ENCODE results near the gene USP3. TPM values are rescaled to one million over a fixed set of nuclear protein-coding genes. Genes with fewer than 3 reads are reported as not detected.

Gene USP3
- polyA plus RNA-seq, 1 of the 3 experiments (the other 2 are of a cell fraction), result 9.3 TPM

DNA sequence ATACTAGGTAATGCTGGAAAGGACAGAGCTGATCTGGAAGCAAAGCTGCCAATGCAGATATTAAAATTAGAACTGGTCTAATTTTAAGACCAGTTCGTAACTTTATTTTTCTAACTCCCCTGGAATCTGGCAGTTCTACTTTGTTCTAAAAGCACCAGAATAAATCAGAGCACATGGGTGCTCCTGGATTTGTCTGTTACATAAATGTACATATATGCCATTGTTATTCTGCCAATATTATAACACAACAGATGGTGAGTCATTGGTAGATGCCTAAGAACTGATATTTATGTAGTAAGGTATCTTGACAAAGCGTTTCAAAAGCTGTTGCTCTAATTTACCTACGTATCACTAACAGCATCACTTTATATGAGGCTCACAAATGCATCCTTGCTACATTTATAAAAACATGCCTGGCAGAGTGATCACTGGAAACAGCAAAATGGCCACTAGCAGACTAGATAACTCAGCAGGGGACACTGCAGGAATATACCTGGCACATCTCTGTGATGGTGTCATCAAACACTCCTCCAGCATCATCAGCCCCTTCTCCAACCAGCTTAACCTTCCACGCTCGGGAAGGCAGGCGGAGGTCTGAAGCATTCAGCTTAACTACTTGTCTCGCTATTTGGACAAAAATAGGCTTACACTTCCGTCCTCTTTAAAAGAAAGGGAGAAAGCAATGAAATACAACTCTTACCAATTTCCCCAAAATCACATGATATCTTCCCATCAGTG is 119.0 kb downstream of the USP3 start:
- TF ChIP-seq POLR2AphosphoS5 (IDR thresholded peaks at IDR 0.05; ENCODE audit: low read depth, low read length), result no peak
- TF ChIP-seq GABPA (IDR thresholded peaks at IDR 0.05; ENCODE audit: low read depth), result no peak
- no peak for TF ChIP-seq TCF12 (IDR thresholded peaks at IDR 0.05)
- no peak for TF ChIP-seq REST (IDR thresholded peaks at IDR 0.05; ENCODE audit: low read depth, low read length)
- TF ChIP-seq SMC3 (IDR thresholded peaks at IDR 0.05; ENCODE audit: low read depth, low read length), result no peak
- TF ChIP-seq MAX (IDR thresholded peaks at IDR 0.05; ENCODE audit: low read depth), result no peak
- no peak for TF ChIP-seq JUND (IDR thresholded peaks at IDR 0.05)
- no peak for TF ChIP-seq TAF1 (IDR thresholded peaks at IDR 0.05; ENCODE audit: borderline replicate concordance, low read depth, low read length)
- TF ChIP-seq GATA2 (CRISPR knock-in tag; IDR thresholded peaks at IDR 0.05), result no peak
- TF ChIP-seq FOXJ3 (CRISPR knock-in tag; IDR thresholded peaks at IDR 0.05), result no peak
- TF ChIP-seq TEAD4 (IDR thresholded peaks at IDR 0.05; ENCODE audit: borderline replicate concordance, insufficient read depth), result no peak
- TF ChIP-seq, protein P1, sequence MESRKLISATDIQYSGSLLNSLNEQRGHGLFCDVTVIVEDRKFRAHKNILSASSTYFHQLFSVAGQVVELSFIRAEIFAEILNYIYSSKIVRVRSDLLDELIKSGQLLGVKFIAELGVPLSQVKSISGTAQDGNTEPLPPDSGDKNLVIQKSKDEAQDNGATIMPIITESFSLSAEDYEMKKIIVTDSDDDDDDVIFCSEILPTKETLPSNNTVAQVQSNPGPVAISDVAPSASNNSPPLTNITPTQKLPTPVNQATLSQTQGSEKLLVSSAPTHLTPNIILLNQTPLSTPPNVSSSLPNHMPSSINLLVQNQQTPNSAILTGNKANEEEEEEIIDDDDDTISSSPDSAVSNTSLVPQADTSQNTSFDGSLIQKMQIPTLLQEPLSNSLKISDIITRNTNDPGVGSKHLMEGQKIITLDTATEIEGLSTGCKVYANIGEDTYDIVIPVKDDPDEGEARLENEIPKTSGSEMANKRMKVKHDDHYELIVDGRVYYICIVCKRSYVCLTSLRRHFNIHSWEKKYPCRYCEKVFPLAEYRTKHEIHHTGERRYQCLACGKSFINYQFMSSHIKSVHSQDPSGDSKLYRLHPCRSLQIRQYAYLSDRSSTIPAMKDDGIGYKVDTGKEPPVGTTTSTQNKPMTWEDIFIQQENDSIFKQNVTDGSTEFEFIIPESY (IDR thresholded peaks at IDR 0.05; ENCODE audit: borderline replicate concordance, low read depth), result no peak
- TF ChIP-seq, protein P2, sequence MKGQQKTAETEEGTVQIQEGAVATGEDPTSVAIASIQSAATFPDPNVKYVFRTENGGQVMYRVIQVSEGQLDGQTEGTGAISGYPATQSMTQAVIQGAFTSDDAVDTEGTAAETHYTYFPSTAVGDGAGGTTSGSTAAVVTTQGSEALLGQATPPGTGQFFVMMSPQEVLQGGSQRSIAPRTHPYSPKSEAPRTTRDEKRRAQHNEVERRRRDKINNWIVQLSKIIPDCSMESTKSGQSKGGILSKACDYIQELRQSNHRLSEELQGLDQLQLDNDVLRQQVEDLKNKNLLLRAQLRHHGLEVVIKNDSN (IDR thresholded peaks at IDR 0.05; ENCODE audit: borderline replicate concordance, low read depth), result no peak
- no peak for TF ChIP-seq RXRA (IDR thresholded peaks at IDR 0.05; ENCODE audit: borderline replicate concordance, low read depth)
- TF ChIP-seq, protein P3, sequence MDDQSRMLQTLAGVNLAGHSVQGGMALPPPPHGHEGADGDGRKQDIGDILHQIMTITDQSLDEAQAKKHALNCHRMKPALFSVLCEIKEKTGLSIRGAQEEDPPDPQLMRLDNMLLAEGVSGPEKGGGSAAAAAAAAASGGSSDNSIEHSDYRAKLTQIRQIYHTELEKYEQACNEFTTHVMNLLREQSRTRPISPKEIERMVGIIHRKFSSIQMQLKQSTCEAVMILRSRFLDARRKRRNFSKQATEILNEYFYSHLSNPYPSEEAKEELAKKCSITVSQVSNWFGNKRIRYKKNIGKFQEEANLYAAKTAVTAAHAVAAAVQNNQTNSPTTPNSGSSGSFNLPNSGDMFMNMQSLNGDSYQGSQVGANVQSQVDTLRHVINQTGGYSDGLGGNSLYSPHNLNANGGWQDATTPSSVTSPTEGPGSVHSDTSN (IDR thresholded peaks at IDR 0.05), result no peak
- TF ChIP-seq FOSL2 (IDR thresholded peaks at IDR 0.05; ENCODE audit: borderline replicate concordance, low read depth), result no peak
- no peak for TF ChIP-seq NFIC (IDR thresholded peaks at IDR 0.05; ENCODE audit: borderline replicate concordance)
- Histone ChIP-seq H2AFZ (ENCODE audit: low read depth) (no peak overlapping the region), H3K9me3 (no peaks in the 10 kb centered on the region), H3K4me1 (ENCODE audit: control insufficient read depth in 1 of 2, insufficient read depth in 2 of 2, low read depth in 1 of 2, low read length in 1 of 2) (no peaks in the 10 kb centered on the region), H3K4me2 (no peak overlapping the region), H3F3A (replicated peaks; ENCODE audit: insufficient read depth) (no peaks in the 10 kb centered on the region), H3K27me3 (ENCODE audit: insufficient read depth) (no peaks in the 10 kb centered on the region), H3K4me3 (ENCODE audit: low read depth in 2 of 2, low read length in 1 of 2) (no peak overlapping the region), H3K9ac (no peak overlapping the region), H3K79me2 (ENCODE audit: insufficient read depth) (no peaks in the 10 kb centered on the region), H3K9me2 (no peaks in the 10 kb centered on the region), H4K20me1 (ENCODE audit: insufficient read depth) (no peaks in the 10 kb centered on the region), H3K36me3 (replicated peaks in 1 of 2; ENCODE audit: control insufficient read depth in 1 of 2, insufficient read depth in 2 of 2, low read length in 1 of 2) (peaks cover 38 to 48% of the 10 kb centered on the region in 2 experiments), H3K27ac (ENCODE audit: low read depth in 2 of 2, low read length in 1 of 2) (no peak overlapping the region)
- CTCF ChIA-PET, result interaction anchor here (1.1 to 2.5 kb wide), 4 partner anchors 13 to 322 kb away, joined by 3 to 10 read pairs (median 3); no protein-coding TSS in a partner anchor
- DNase-seq, result no peak
- POLR2A ChIA-PET, result no interaction called here
- WGBS (ENCODE audit: low lambda C conversion rate), result 94% methylated on average over 8 of the region's 8 CpGs

Data from SK-N-SH (cell line).